SK-N-SH (cell line): ENCODE data around the gene TRDMT1. TPM values are rescaled to one million over a fixed set of nuclear protein-coding genes. Genes with fewer than 3 reads are reported as not detected.
A peak's percentile ranks its signal among the peaks of the same experiment; 100 is the strongest.

Source experiments
- CTCF ChIA-PET: fragments of 300-600, 350-600 bp; formaldehyde crosslinking; extraction: SDS; loops from one replicate; lab custom pipeline; 2021; lab: Yijun Ruan, JAX
- POLR2A ChIA-PET: fragments of 350-600 bp; sonication (Branson Sonifier 250); formaldehyde crosslinking; extraction: SDS; loops from one replicate; lab custom pipeline; 2020; ENCODE audit warnings: antibody characterized with exemption, inconsistent platforms; lab: Yijun Ruan, JAX
- DNase-seq: peaks from one replicate; pipeline ENCODE4 v3.0.0; 2012
- H2AFZ ChIP-seq: fragments of 200-600 bp; sonication (generic); 2 replicates; pipeline ENCODE4 v1.8.1; 2016; ENCODE audit warnings: antibody characterized with exemption, mild to moderate bottlenecking, low read depth
- H3F3A ChIP-seq: fragments of 200-600 bp; sonication (generic); replicated peaks from 2 replicates; pipeline ENCODE3; 2016; ENCODE audit warnings: antibody characterized with exemption, mild to moderate bottlenecking; ENCODE audit not compliant: insufficient read depth
- H3K27ac ChIP-seq, 2 experiments: fragments of 200-500 bp in 1 of 2; fragments of 200-600 bp in 1 of 2; sonication (Bioruptor generic) in 1 of 2; sonication (generic), shearing (Covaris generic) in 1 of 2; 2 replicates each; pipeline versions ENCODE4 v1.5.1 to v1.6.1; 2014 to 2016; ENCODE audit warnings: low read depth in 2 of 2, inconsistent platforms in 1 of 2, low read length in 1 of 2, mild to moderate bottlenecking in 1 of 2, mixed read lengths in 1 of 2
- H3K27me3 ChIP-seq: fragments of 200-600 bp; sonication (generic), shearing (Covaris generic); 2 replicates; pipeline ENCODE4 v1.6.1; 2016; ENCODE audit warnings: mixed run types; ENCODE audit not compliant: insufficient read depth
- H3K36me3 ChIP-seq, 2 experiments: fragments of 200-500 bp in 1 of 2; fragments of 200-600 bp in 1 of 2; sonication (Bioruptor generic) in 1 of 2; sonication (generic) in 1 of 2; replicated peaks in 1 of 2; 2 replicates each; pipeline versions ENCODE3 to v1.5.1; 2014 to 2016; ENCODE audit warnings: low read length in 1 of 2, mild to moderate bottlenecking in 1 of 2; ENCODE audit not compliant: insufficient read depth in 2 of 2, control insufficient read depth in 1 of 2
- H3K4me1 ChIP-seq, 2 experiments: fragments of 200-500 bp in 1 of 2; fragments of 200-600 bp in 1 of 2; sonication (Bioruptor generic) in 1 of 2; sonication (generic), shearing (Covaris generic) in 1 of 2; 2 replicates each; pipeline versions ENCODE4 v1.5.1 to v1.6.1; 2014 to 2016; ENCODE audit warnings: low read depth in 1 of 2, low read length in 1 of 2, mixed run types in 1 of 2; ENCODE audit not compliant: insufficient read depth in 2 of 2, control insufficient read depth in 1 of 2
- H3K4me2 ChIP-seq: fragments of 200-600 bp; sonication (generic), shearing (Covaris generic); 2 replicates; pipeline ENCODE4 v1.6.1; 2017; ENCODE audit warnings: mixed run types
- H3K4me3 ChIP-seq, 2 experiments: fragments of 200-500 bp in 1 of 2; fragments of 200-600 bp in 1 of 2; sonication (Bioruptor generic) in 1 of 2; sonication (generic), shearing (Covaris generic) in 1 of 2; 2 replicates each; pipeline versions ENCODE4 v1.5.1 to v1.8.1; 2014 to 2016; ENCODE audit warnings: low read depth in 2 of 2, inconsistent platforms in 1 of 2, low read length in 1 of 2, mild to moderate bottlenecking in 1 of 2, mixed read lengths in 1 of 2, moderate library complexity in 1 of 2
- H3K79me2 ChIP-seq: fragments of 200-600 bp; sonication (generic); 2 replicates; pipeline ENCODE4 v1.8.1; 2017; ENCODE audit warnings: mild to moderate bottlenecking; ENCODE audit not compliant: insufficient read depth
- H3K9ac ChIP-seq: fragments of 200-600 bp; sonication (generic); 2 replicates; pipeline ENCODE4 v1.6.1; 2017; ENCODE audit warnings: mixed run types
- H3K9me2 ChIP-seq: fragments of 200-600 bp; sonication (generic); 2 replicates; pipeline ENCODE4 v1.6.1; 2017; ENCODE audit warnings: mixed run types
- H3K9me3 ChIP-seq: fragments of 200-600 bp; sonication (generic); 2 replicates; pipeline ENCODE4 v1.6.1; 2017; ENCODE audit warnings: mixed run types, mild to moderate bottlenecking, moderate library complexity
- H4K20me1 ChIP-seq: fragments of 200-600 bp; sonication (generic); 2 replicates; pipeline ENCODE4 v1.6.1; 2017; ENCODE audit warnings: mild to moderate bottlenecking, mixed run types; ENCODE audit not compliant: insufficient read depth
- CHD2 ChIP-seq: fragments of 150-350 bp; IDR thresholded peaks from 2 replicates; pipeline ENCODE4 v1.6.1; 2018; ENCODE audit warnings: low read length; ENCODE audit not compliant: partially characterized antibody
- ELF1 ChIP-seq: IDR thresholded peaks from 2 replicates; pipeline ENCODE4 v1.4.0; 2012
- EP300 ChIP-seq, 2 experiments: IDR thresholded peaks; 2 replicates each; pipeline versions ENCODE4 v1.4.0 to v1.6.1; 2012; ENCODE audit warnings: borderline replicate concordance in 1 of 2, low read depth in 1 of 2, low read length in 1 of 2
- EZH2phosphoT487 ChIP-seq: fragments of 200-600 bp; sonication (generic); IDR thresholded peaks from 2 replicates; pipeline ENCODE4 v1.6.1; 2017; ENCODE audit warnings: low read depth, mixed run types, mild to moderate bottlenecking, antibody characterized with exemption, moderate library complexity, borderline replicate concordance
- FOSL2 ChIP-seq: IDR thresholded peaks from 2 replicates; pipeline ENCODE4 v1.4.0; 2012; ENCODE audit warnings: low read depth, mild to moderate bottlenecking, moderate library complexity, borderline replicate concordance
- FOXJ3 ChIP-seq: sonication (generic); formaldehyde crosslinking; IDR thresholded peaks from 2 replicates; pipeline ENCODE4 v1.5.1; 2020; ENCODE audit warnings: mild to moderate bottlenecking, missing genetic modification reagents
- FOXM1 ChIP-seq: IDR thresholded peaks from 2 replicates; pipeline ENCODE4 v1.4.0; 2012; ENCODE audit warnings: low read depth, mild to moderate bottlenecking
- GABPA ChIP-seq: IDR thresholded peaks from 2 replicates; pipeline ENCODE4 v1.4.0; 2012; ENCODE audit warnings: low read depth, mild to moderate bottlenecking
- GATA2 ChIP-seq: sonication (generic); formaldehyde crosslinking; IDR thresholded peaks from 2 replicates; pipeline ENCODE4 v1.5.0; 2020; ENCODE audit warnings: mild to moderate bottlenecking, missing genetic modification reagents
- JUND ChIP-seq: IDR thresholded peaks from 2 replicates; pipeline ENCODE4 v1.4.0; 2012
- MEF2A ChIP-seq: IDR thresholded peaks from 2 replicates; pipeline ENCODE4 v1.4.0; 2012; ENCODE audit warnings: low read depth, borderline replicate concordance
- MXI1 ChIP-seq: IDR thresholded peaks from 2 replicates; pipeline ENCODE4 v1.6.1; 2012; ENCODE audit warnings: mild to moderate bottlenecking, low read depth, low read length, improper control_type of control experiment
- NFIC ChIP-seq: IDR thresholded peaks from 2 replicates; pipeline ENCODE4 v1.4.0; 2012; ENCODE audit warnings: borderline replicate concordance
- NRF1 ChIP-seq: IDR thresholded peaks from 2 replicates; pipeline ENCODE4 v1.6.1; 2012; ENCODE audit warnings: low read depth, mild to moderate bottlenecking, low read length
- POLR2AphosphoS5 ChIP-seq: IDR thresholded peaks from 2 replicates; pipeline ENCODE4 v1.6.1; 2012; ENCODE audit warnings: low read depth, low read length
- RCOR1 ChIP-seq: fragments of 150-350 bp; IDR thresholded peaks from 2 replicates; pipeline ENCODE4 v1.6.1; 2017; ENCODE audit warnings: antibody characterized with exemption, low read length
- RFX5 ChIP-seq: IDR thresholded peaks from 2 replicates; pipeline ENCODE4 v1.6.1; 2012; ENCODE audit warnings: mild to moderate bottlenecking, improper control_type of control experiment, low read length
- RXRA ChIP-seq: IDR thresholded peaks from 2 replicates; pipeline ENCODE4 v1.4.0; 2012; ENCODE audit warnings: low read depth, mild to moderate bottlenecking, borderline replicate concordance
- SMC3 ChIP-seq: IDR thresholded peaks from 2 replicates; pipeline ENCODE4 v1.6.1; 2012; ENCODE audit warnings: low read depth, low read length, improper control_type of control experiment
- TAF1 ChIP-seq: IDR thresholded peaks from 2 replicates; pipeline ENCODE4 v1.6.1; 2012; ENCODE audit warnings: low read depth, mild to moderate bottlenecking, low read length, moderate library complexity, borderline replicate concordance
- TCF12 ChIP-seq: IDR thresholded peaks from 2 replicates; pipeline ENCODE4 v1.4.0; 2012
- TEAD4 ChIP-seq: IDR thresholded peaks from 2 replicates; pipeline ENCODE4 v1.4.0; 2012; ENCODE audit warnings: mild to moderate bottlenecking, borderline replicate concordance; ENCODE audit not compliant: insufficient read depth
- USF2 ChIP-seq: fragments of 150-350 bp; IDR thresholded peaks from 2 replicates; pipeline ENCODE4 v1.6.1; 2017; ENCODE audit warnings: antibody characterized with exemption, low read length, low read depth, borderline replicate concordance
- ZBTB33 ChIP-seq: IDR thresholded peaks from 2 replicates; pipeline ENCODE4 v1.4.0; 2012; ENCODE audit warnings: low read depth, borderline replicate concordance
- WGBS: methylation state at CpG from one replicate; pipeline ENCODE4 v1.1.6; 2017; ENCODE audit warnings: low lambda C conversion rate; 5-methylcytosine and 5-hydroxymethylcytosine counted together
- polyA plus RNA-seq, 3 experiments: library from polyadenylated mRNA; depleted of rRNA; stranded (reverse); fragments of >200 nt; gene quantifications; 2 replicates each; pipeline ENCODE4 v1.2.3, GENCODE V29; 2012
- TF ChIP-seq, protein P1 (sequence below): fragments of 150-350 bp; IDR thresholded peaks from 2 replicates; pipeline ENCODE4 v1.6.1; 2016; ENCODE audit warnings: mild to moderate bottlenecking, low read depth, low read length
- TF ChIP-seq, protein P2 (sequence below): IDR thresholded peaks from 2 replicates; pipeline ENCODE4 v1.4.0; 2012; ENCODE audit warnings: low read depth
- TF ChIP-seq, protein P3 (sequence below): IDR thresholded peaks from 2 replicates; pipeline ENCODE4; 2012
- TF ChIP-seq, protein P4 (sequence below): IDR thresholded peaks from 2 replicates; pipeline ENCODE4 v1.4.0; 2012; ENCODE audit warnings: low read depth, borderline replicate concordance

Gene TRDMT1
- polyA plus RNA-seq, 1 of the 3 experiments (the other 2 are of a cell fraction), result 3.1 TPM

- Histone ChIP-seq H2AFZ (no peak overlapping the region), H3K36me3 (no peaks in the 10 kb centered on the region), H3K9me2 (no peaks in the 10 kb centered on the region), H3K4me3 (no peak overlapping the region), H4K20me1 (no peaks in the 10 kb centered on the region), H3K9ac (no peak overlapping the region), H3K79me2 (no peaks in the 10 kb centered on the region), H3K4me1 (peaks cover 0 to 3% of the 10 kb centered on the region in 2 experiments; a peak in 2 of 4 replicates), H3K4me2 (peak overlapping the region; percentile 6; the same call in 1 of the 2 replicates), H3K27me3 (no peaks in the 10 kb centered on the region), H3K9me3 (no peaks in the 10 kb centered on the region), H3F3A (peaks cover 30% of the 10 kb centered on the region), H3K27ac (peak overlapping the region in 1 of 2 experiments; percentile 57; a peak in 2 of 4 replicates)
- POLR2A ChIA-PET, result no interaction called here
- 32% methylated on average over 5 of the region's 5 CpGs for WGBS
- DNase-seq, result no peak
- CTCF ChIA-PET, result no interaction called here
- TF ChIP-seq TCF12 (peak; percentile 74), SMC3 (no peak), USF2 (no peak), ZBTB33 (no peak), FOXJ3 (CRISPR knock-in tag) (no peak), FOXM1 (no peak), FOSL2 (peak; percentile 77; the same call in 1 of the 2 replicates), CHD2 (no peak), GATA2 (CRISPR knock-in tag) (no peak), MXI1 (no peak), TAF1 (no peak), JUND (peak; percentile 69), NFIC (peak; percentile 58; the same call in 1 of the 2 replicates), POLR2AphosphoS5 (no peak; the same call in 1 of the 2 replicates), NRF1 (no peak), RXRA (peak; percentile 79; the same call in 1 of the 2 replicates), ELF1 (no peak), EP300 (IDR thresholded peaks at IDR 0.05; ENCODE audit: borderline replicate concordance in 1 of 2, low read depth in 1 of 2, low read length in 1 of 2) (peak in 1 of 2 experiments; percentile 77; a peak in 1 of 4 replicates), RFX5 (no peak), EZH2phosphoT487 (no peak), TEAD4 (peak; percentile 64; the same call in 1 of the 2 replicates), GABPA (no peak), RCOR1 (no peak), MEF2A (no peak)
- TF ChIP-seq, protein P1, sequence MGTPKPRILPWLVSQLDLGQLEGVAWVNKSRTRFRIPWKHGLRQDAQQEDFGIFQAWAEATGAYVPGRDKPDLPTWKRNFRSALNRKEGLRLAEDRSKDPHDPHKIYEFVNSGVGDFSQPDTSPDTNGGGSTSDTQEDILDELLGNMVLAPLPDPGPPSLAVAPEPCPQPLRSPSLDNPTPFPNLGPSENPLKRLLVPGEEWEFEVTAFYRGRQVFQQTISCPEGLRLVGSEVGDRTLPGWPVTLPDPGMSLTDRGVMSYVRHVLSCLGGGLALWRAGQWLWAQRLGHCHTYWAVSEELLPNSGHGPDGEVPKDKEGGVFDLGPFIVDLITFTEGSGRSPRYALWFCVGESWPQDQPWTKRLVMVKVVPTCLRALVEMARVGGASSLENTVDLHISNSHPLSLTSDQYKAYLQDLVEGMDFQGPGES, result no peak
- TF ChIP-seq, protein P2, sequence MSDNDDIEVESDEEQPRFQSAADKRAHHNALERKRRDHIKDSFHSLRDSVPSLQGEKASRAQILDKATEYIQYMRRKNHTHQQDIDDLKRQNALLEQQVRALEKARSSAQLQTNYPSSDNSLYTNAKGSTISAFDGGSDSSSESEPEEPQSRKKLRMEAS, result no peak
- TF ChIP-seq, protein P3, sequence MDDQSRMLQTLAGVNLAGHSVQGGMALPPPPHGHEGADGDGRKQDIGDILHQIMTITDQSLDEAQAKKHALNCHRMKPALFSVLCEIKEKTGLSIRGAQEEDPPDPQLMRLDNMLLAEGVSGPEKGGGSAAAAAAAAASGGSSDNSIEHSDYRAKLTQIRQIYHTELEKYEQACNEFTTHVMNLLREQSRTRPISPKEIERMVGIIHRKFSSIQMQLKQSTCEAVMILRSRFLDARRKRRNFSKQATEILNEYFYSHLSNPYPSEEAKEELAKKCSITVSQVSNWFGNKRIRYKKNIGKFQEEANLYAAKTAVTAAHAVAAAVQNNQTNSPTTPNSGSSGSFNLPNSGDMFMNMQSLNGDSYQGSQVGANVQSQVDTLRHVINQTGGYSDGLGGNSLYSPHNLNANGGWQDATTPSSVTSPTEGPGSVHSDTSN, result peak; percentile 72
- TF ChIP-seq, protein P4, sequence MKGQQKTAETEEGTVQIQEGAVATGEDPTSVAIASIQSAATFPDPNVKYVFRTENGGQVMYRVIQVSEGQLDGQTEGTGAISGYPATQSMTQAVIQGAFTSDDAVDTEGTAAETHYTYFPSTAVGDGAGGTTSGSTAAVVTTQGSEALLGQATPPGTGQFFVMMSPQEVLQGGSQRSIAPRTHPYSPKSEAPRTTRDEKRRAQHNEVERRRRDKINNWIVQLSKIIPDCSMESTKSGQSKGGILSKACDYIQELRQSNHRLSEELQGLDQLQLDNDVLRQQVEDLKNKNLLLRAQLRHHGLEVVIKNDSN, result no peak
Measured at GRCh38 chr10:17115683-17116082, 85.8 kb downstream of the TRDMT1 start.
